HG02798 (cell line): ENCODE data around the gene RCHY1.
A peak's percentile ranks its signal among the peaks of the same experiment; 100 is the strongest.
"Not testable (repeated sequence)": the region's sequence is repeated elsewhere in the genome, so short reads cannot be mapped to it uniquely, and the experiment has no call there.

Source experiments
- ATAC-seq: cut with Tn5 transposase; IDR thresholded peaks from one replicate; pipeline ENCODE4 v1.9.1; 2021; ENCODE audit warnings: mild to moderate bottlenecking; ENCODE audit not compliant: unreplicated experiment, poor library complexity

The RCHY1 gene

DNA sequence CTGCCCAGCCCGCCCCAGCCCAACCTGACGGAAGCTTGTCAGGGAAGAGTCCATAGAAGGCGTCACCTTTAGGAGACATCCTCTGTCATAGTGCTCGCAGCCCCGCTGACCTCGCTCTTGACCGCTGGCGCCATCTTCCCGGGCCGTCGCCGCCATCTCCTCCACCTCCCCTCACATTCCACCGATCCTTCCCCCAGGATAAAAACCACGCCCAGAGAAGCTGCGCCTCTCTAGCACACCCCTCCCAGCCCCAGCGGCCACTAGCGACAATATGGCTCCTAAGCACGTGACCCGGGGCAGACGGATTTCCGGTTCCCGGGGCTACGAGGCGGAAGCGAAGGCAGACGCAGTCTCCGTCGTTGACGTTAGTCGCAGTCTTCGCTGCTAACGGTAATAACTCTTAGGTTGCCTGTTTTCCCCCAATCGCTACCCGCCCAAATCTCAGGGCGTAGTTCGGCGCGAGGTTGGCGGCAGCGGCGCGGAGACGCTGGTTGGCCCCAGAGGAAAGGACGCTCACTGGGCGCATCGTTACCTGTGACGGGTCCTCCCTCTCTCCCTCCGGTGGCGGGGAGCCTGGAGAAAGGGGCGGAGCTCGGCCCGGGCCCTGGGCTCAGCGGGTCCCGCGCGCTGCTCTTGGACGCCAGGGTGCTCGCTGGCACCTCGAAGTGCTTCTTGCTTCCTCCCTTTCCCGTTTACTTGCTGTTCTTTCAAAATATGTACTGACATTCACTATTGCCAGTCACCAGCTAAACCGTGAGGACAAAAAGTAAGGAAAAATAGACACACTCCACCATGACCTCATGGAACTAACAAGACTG lies at the start of gene RCHY1, which contains the start of gene THAP6:
Gene RCHY1, minus strand, starts transcription at position 273 of the 818 bp plus-strand sequence. Its CDS starts 117 bp downstream, at position 156.
Gene THAP6, plus strand, starts transcription at position 343 of the 818 bp plus-strand sequence. CDS start 980 bp downstream, outside the sequence.
- peak; percentile 95 for ATAC-seq

- ATAC-seq, result no peak
These were observed 47.6 kb upstream of the RCHY1 start for GRCh38 chr4:75561789-75562188.

GRCh38 chr4:75557696-75558095 lies 43.5 kb upstream of the RCHY1 start:
- no peak for ATAC-seq

GRCh38 chr4:75555294-75556164 lies 41.3 kb upstream of the RCHY1 start, which contains the start of gene ODAPH:
Gene ODAPH (plus strand): TSS chr4:75556066. CDS start chr4:75556083, 17 bp downstream.
- peak; percentile 98 for ATAC-seq

DNA sequence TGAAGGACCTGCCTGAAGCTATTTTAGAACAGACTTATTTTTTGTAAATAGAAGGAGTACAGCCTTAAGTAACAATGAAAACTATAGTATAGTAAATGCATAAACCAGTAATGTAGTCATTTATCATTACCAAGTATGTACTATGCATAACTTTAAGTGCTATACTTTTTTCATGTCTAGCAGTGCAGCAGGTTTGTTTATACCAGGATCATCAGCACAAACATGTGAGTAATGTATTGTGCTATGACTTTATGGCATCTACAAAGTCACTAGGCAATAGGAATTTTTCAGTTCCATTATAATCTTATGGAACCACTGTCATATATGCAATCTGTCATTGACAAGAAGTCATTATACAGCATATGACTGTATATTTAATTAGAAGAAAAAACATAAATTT lies 38.2 kb upstream of the RCHY1 start:
- ATAC-seq, result no peak

DNA sequence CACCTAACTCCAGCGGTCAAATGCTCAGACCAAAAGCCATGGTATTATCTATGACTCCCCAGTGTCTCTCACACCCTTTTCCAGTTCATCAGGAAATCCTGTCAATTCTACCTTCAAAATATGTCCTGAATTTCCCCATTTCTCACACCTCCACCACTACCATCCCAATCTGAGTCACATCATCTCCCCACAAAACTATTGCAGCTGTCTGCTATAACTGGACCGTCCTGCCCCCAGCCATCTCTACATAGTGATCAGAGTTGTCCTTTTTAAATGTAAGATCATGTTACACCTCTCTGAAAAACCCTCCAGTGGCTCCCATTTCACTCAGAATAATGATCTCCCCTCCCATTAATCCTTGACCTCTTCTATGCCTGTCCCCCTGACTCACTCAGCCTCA lies 34.8 kb upstream of the RCHY1 start:
- ATAC-seq, result no peak

DNA sequence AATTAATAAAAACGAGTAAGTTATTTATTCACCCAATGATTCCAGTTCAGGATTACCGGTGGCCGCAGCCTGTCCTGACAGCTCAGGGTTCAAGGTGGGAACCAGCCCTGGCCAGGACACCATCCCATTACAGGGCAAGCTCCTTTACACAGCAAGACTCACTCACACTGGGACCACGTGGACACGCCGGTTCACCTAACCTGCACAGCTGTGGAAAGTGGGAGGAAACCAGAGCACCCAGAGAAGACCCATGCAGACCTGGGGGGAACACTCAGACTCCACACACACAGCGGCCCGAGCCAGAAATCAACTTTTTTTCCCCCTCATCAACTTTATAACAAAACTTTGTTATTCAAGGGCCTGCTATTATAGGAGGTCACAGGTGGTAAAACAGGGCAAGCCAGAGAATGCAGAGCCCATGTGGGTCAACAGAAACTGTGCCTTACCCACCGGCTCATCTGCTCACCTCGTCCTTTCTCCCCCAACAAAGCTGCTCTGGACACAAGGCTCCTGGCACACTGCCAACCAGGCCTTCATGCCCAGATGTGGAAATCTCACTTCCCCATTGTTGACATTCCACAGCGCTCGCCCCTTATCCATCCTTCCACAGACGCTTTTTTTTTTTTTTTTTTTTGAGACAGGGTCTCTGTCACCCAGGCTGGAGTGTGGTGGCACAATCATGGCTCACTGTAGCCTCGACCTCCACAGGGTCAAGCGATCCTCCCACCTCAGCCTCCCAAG lies 33.6 kb upstream of the RCHY1 start:
- no peak for ATAC-seq

GRCh38 chr4:75545526-75545925 lies 31.3 kb upstream of the RCHY1 start:
- ATAC-seq, result no peak

DNA sequence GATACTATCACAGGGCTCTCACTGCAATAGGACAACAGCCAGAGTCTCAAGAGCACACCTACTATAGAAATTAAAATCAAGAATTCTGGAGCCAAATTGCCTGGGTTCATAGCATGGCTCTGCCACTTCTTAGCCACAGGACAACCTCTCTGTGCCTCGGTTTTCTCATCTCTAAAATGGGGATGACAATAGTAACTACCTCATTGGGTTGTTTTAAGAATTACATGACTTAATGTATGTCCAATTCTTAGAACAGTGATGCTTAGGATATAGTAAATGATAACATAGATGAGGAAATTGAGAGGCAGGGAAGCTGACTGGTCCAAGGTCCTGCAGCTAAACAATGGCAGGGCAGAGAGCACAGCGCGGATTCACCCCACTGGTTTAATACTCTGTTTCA lies 30.7 kb upstream of the RCHY1 start:
- ATAC-seq, result no peak

GRCh38 chr4:75544220-75544619 lies 30.0 kb upstream of the RCHY1 start:
- not testable (repeated sequence) for ATAC-seq

DNA sequence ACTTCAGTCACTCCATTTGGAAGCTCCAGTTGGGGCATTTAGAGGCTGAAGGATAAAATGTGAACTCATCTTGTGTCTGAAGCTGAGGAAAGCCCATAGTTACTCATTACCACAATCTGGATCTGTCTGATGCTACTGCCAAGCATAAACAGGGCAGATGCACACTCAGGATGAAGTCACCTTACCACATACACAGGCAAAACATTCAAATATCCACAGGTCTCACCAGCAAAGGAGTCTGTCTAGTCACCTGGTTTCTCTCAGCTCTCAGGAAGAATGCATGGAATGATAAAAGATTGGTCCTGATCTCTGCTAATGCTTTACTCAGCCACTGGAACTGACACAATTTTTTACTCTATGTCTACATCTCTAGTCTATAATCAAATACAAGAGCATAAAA lies 28.6 kb upstream of the RCHY1 start:
- ATAC-seq, result no peak

- not testable (repeated sequence) for ATAC-seq
These were observed 23.1 kb upstream of the RCHY1 start for GRCh38 chr4:75537308-75537707.

DNA sequence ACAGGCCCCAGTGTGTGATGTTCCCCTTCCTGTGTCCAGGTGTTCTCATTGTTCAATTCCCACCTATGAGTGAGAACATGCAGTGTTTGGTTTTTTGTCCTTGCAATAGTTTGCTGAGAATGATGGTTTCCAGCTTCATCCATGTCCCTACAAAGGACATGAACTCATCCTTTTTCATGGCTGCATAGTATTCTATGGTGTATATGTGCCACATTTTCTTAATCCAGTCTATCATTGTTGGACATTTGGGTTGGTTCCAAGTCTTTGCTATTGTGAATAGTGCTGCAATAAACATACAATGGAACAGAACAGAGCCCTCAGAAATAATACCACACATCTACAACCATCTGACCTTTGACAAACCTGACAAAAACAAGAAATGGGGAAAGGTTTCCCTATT lies 19.7 kb upstream of the RCHY1 start:
- not testable (repeated sequence) for ATAC-seq

- ATAC-seq, result not testable (repeated sequence)
These were observed 19.2 kb upstream of the RCHY1 start for GRCh38 chr4:75533339-75533887.

GRCh38 chr4:75531536-75532143 lies 17.4 kb upstream of the RCHY1 start:
- ATAC-seq, result not testable (repeated sequence)

GRCh38 chr4:75530556-75531322 lies 16.5 kb upstream of the RCHY1 start:
- no peak for ATAC-seq

GRCh38 chr4:75527482-75527881 lies 13.3 kb upstream of the RCHY1 start:
- no peak for ATAC-seq

DNA sequence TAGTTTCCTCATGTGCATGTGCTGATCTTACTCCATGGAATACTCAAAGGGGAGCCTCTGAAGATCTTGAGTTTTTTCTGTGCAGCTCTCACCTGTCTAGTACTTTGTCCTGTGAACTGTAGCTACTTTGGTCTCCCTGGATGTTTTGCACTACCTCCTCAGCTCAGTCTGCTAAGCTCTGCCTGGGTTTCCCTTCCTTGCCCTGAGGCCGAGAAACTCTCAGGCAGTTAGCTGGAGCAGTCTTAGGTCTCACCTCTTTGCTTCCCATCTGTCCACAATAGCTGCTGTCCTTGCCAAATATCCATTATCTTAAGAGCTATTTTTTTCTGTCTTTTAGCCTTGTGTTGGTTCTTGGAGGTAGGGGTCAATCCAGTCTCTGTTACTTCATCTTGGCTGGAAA lies 11.7 kb upstream of the RCHY1 start:
- ATAC-seq, result no peak

DNA sequence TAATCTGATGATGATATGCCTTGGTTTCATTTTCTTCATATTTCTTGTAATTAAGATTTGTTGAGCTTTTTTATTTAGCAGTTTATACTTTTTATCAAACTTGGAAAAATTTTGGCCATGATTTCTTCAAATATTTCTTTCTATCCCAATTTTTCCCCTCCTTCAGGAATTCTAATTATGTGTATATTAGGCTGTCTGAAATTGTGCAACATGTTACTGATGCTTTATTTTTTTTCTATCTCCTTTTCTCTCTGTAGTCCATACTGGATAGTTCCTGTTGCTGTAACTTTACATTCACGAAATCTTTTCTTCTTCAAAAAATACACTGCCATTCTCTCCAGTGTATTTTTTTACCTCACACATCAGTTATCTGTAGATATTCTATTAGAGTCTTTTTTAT lies 10.9 kb upstream of the RCHY1 start:
- ATAC-seq, result no peak
